Measurements from ENCODE around the gene ISL2.

DNA sequence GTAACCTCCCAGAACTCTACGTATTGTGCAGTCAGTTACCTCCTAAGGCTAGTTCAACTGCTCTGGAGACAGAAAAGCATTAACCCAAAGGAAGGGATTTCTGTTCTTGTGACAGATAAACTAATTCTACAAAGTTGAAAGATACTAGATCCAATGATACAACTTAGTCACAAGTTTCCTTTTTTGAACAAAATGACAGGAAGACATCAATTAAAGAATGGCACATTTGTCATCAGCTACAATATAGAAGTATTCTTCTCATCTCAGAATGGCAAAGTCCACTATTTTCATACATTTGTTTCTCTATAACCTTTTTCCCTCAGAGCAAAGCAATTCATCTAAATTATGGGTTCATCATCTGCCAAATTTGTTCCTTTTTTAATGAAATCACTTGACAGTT lies 43.7 kb downstream of the ISL2 start:
- TF ChIP-seq CTCF (IDR thresholded peaks at IDR 0.05): no peak
- TF ChIP-seq EP300 (IDR thresholded peaks at IDR 0.05): no peak
- no peak for TF ChIP-seq POLR2A (IDR thresholded peaks at IDR 0.05)

Data from gastroesophageal sphincter (tissue), 3 donors.